Mucosa of rectum (tissue), 2 donors: ENCODE results near the gene DUSP22.
A peak's percentile ranks its signal among the peaks of the same experiment; 100 is the strongest.

Experiments used
- H3K27ac ChIP-seq, 2 donors: one replicate each; pipeline ENCODE4 v1.7.0; 2013; ENCODE audit warnings: inconsistent platforms in 2 of 2, low read depth in 2 of 2, low read length in 2 of 2
- H3K27me3 ChIP-seq, 2 donors: one replicate each; pipeline ENCODE4 v1.7.0; 2013; ENCODE audit warnings: low read length in 2 of 2; ENCODE audit not compliant: control insufficient read depth in 2 of 2, insufficient read depth in 2 of 2
- H3K36me3 ChIP-seq, 2 donors: one replicate each; pipeline ENCODE4 v1.7.0; 2013; ENCODE audit warnings: low read length in 2 of 2; ENCODE audit not compliant: control insufficient read depth in 2 of 2, insufficient read depth in 2 of 2
- H3K4me1 ChIP-seq, 2 donors: one replicate each; pipeline ENCODE4 v1.7.0; 2013; ENCODE audit warnings: low read length in 2 of 2, mild to moderate bottlenecking in 1 of 2; ENCODE audit not compliant: control insufficient read depth in 2 of 2, insufficient read depth in 2 of 2
- H3K4me3 ChIP-seq, 2 donors: one replicate each; pipeline ENCODE4 v1.7.0; 2013; ENCODE audit warnings: low read length in 2 of 2
- H3K9ac ChIP-seq, 2 donors: one replicate each; pipeline ENCODE4 v1.7.0; 2013; ENCODE audit warnings: low read length in 2 of 2, low read depth in 1 of 2, mild to moderate bottlenecking in 1 of 2
- H3K9me3 ChIP-seq, 2 donors: one replicate each; pipeline ENCODE4 v1.7.0; 2013; ENCODE audit warnings: low read length in 2 of 2; ENCODE audit not compliant: control insufficient read depth in 2 of 2
- donor health status: healthy.
- donor health status: Normal muscosa, but diverticular disease.

The DUSP22 gene

GRCh38 chr6:310671-311070 lies 18.4 kb downstream of the DUSP22 start:
- Histone ChIP-seq H3K9ac (no peak overlapping the region), H3K4me1 (peaks cover 9 to 25% of the 10 kb centered on the region in 2 donors), H3K27me3 (no peaks in the 10 kb centered on the region), H3K27ac (no peak overlapping the region), H3K36me3 (peaks cover 0 to 4% of the 10 kb centered on the region in 2 donors), H3K4me3 (no peak overlapping the region), H3K9me3 (no peaks in the 10 kb centered on the region)

GRCh38 chr6:311679-312220 lies 19.5 kb downstream of the DUSP22 start:
- H3K9ac ChIP-seq = no peak overlapping the region
- no peaks in the 10 kb centered on the region for H3K36me3 ChIP-seq
- H3K27me3 ChIP-seq = no peaks in the 10 kb centered on the region
- no peak overlapping the region for H3K4me3 ChIP-seq
- H3K4me1 ChIP-seq = peaks cover 4 to 23% of the 10 kb centered on the region in 2 donors
- H3K27ac ChIP-seq = peak overlapping the region in 1 of 2 donors; percentile 46
- no peaks in the 10 kb centered on the region for H3K9me3 ChIP-seq

- Histone ChIP-seq H3K9ac (no peak overlapping the region), H3K4me3 (no peak overlapping the region), H3K36me3 (no peaks in the 10 kb centered on the region), H3K27me3 (no peaks in the 10 kb centered on the region), H3K4me1 (peaks cover 0 to 32% of the 10 kb centered on the region in 2 donors), H3K9me3 (no peaks in the 10 kb centered on the region), H3K27ac (peak overlapping the region in 1 of 2 donors; percentile 45)
Observed at GRCh38 chr6:313087-313486, 20.8 kb downstream of the DUSP22 start.

GRCh38 chr6:313917-314316 lies 21.6 kb downstream of the DUSP22 start:
- Histone ChIP-seq H3K9me3 (no peaks in the 10 kb centered on the region), H3K4me3 (no peak overlapping the region), H3K9ac (no peak overlapping the region), H3K36me3 (no peaks in the 10 kb centered on the region), H3K4me1 (peaks cover 0 to 33% of the 10 kb centered on the region in 2 donors), H3K27ac (peak overlapping the region in 1 of 2 donors; percentile 3), H3K27me3 (no peaks in the 10 kb centered on the region)

GRCh38 chr6:314377-314776 lies 22.1 kb downstream of the DUSP22 start:
- no peaks in the 10 kb centered on the region for H3K9me3 ChIP-seq
- H3K4me3 ChIP-seq = no peak overlapping the region
- H3K4me1 ChIP-seq = peaks cover 0 to 33% of the 10 kb centered on the region in 2 donors
- no peaks in the 10 kb centered on the region for H3K36me3 ChIP-seq
- no peak overlapping the region for H3K9ac ChIP-seq
- H3K27me3 ChIP-seq = no peaks in the 10 kb centered on the region
- H3K27ac ChIP-seq = no peak overlapping the region

GRCh38 chr6:315226-315625 lies 22.9 kb downstream of the DUSP22 start:
- no peaks in the 10 kb centered on the region for H3K27me3 ChIP-seq
- peaks cover 0 to 33% of the 10 kb centered on the region in 2 donors for H3K4me1 ChIP-seq
- no peak overlapping the region for H3K4me3 ChIP-seq
- H3K27ac ChIP-seq = no peak overlapping the region
- no peak overlapping the region for H3K9ac ChIP-seq
- H3K9me3 ChIP-seq = no peaks in the 10 kb centered on the region
- no peaks in the 10 kb centered on the region for H3K36me3 ChIP-seq

GRCh38 chr6:315921-316752 lies 23.9 kb downstream of the DUSP22 start:
- peak overlapping the region in 1 of 2 donors; percentile 10 for H3K27ac ChIP-seq
- H3K4me1 ChIP-seq = peaks cover 0 to 33% of the 10 kb centered on the region in 2 donors
- H3K9ac ChIP-seq = no peak overlapping the region
- H3K4me3 ChIP-seq = no peak overlapping the region
- no peaks in the 10 kb centered on the region for H3K36me3 ChIP-seq
- no peaks in the 10 kb centered on the region for H3K9me3 ChIP-seq
- no peaks in the 10 kb centered on the region for H3K27me3 ChIP-seq

GRCh38 chr6:316753-317038 lies 24.4 kb downstream of the DUSP22 start:
- H3K9me3 ChIP-seq = no peaks in the 10 kb centered on the region
- H3K9ac ChIP-seq = no peak overlapping the region
- H3K4me1 ChIP-seq = peaks cover 0 to 36% of the 10 kb centered on the region in 2 donors
- H3K27ac ChIP-seq = no peak overlapping the region
- no peak overlapping the region for H3K4me3 ChIP-seq
- no peaks in the 10 kb centered on the region for H3K27me3 ChIP-seq
- H3K36me3 ChIP-seq = no peaks in the 10 kb centered on the region

- Histone ChIP-seq H3K36me3 (no peaks in the 10 kb centered on the region), H3K27me3 (no peaks in the 10 kb centered on the region), H3K9ac (no peak overlapping the region), H3K9me3 (no peaks in the 10 kb centered on the region), H3K4me1 (peaks cover 0 to 33% of the 10 kb centered on the region in 2 donors), H3K4me3 (no peak overlapping the region), H3K27ac (peak overlapping the region in 1 of 2 donors; percentile 63)
Observed at GRCh38 chr6:317060-317447, 24.8 kb downstream of the DUSP22 start.

GRCh38 chr6:317448-318144 lies 25.3 kb downstream of the DUSP22 start:
- Histone ChIP-seq H3K27me3 (no peaks in the 10 kb centered on the region), H3K27ac (peak overlapping the region in 1 of 2 donors; percentile 63), H3K9ac (no peak overlapping the region), H3K36me3 (no peaks in the 10 kb centered on the region), H3K9me3 (no peaks in the 10 kb centered on the region), H3K4me1 (peaks cover 0 to 33% of the 10 kb centered on the region in 2 donors), H3K4me3 (no peak overlapping the region)
